ENCODE data around the gene OCA2. TPM values are rescaled to one million over a fixed set of nuclear protein-coding genes. Genes with fewer than 3 reads are reported as not detected.

Gene OCA2
- total and polyA plus RNA-seq, 12 donors, result 0.13 to 0.44 (median 0.23) TPM; not detected in 7

GRCh38 chr15:27885201-27885600 lies 213.9 kb downstream of the OCA2 start:
- H3K4me3 ChIP-seq, result no peak overlapping the region
- H3K27me3 ChIP-seq, result no peaks in the 10 kb centered on the region
- TF ChIP-seq CTCF (IDR thresholded peaks at IDR 0.05) (no peak), POLR2A (IDR thresholded peaks at IDR 0.05) (no peak)
- no peaks in the 10 kb centered on the region for H3K4me1 ChIP-seq (replicated peaks in 1 of 2)
- H3K9me3 ChIP-seq (replicated peaks in 1 of 3), result no peaks in the 10 kb centered on the region
- H3K36me3 ChIP-seq (replicated peaks in 1 of 2), result no peaks in the 10 kb centered on the region
- H3K27ac ChIP-seq, result no peak overlapping the region
- DNase-seq, result no peak
- intact Hi-C loops (cut with DNase I), result no loop called here

GRCh38 chr15:27884726-27885125 lies 214.4 kb downstream of the OCA2 start:
- Histone ChIP-seq H3K27ac (no peak overlapping the region), H3K9me3 (replicated peaks in 1 of 3) (no peaks in the 10 kb centered on the region), H3K4me3 (no peak overlapping the region), H3K36me3 (replicated peaks in 1 of 2) (no peaks in the 10 kb centered on the region), H3K4me1 (replicated peaks in 1 of 2) (no peaks in the 10 kb centered on the region), H3K27me3 (no peaks in the 10 kb centered on the region)
- intact Hi-C loops (cut with DNase I), result no loop called here
- 55 to 67% (median 63%) methylated on average over 4 of the region's 4 CpGs for WGBS, 4 donors
- TF ChIP-seq POLR2A (IDR thresholded peaks at IDR 0.05), result no peak
- TF ChIP-seq CTCF (IDR thresholded peaks at IDR 0.05), result no peak
- DNase-seq, result no peak

- Histone ChIP-seq H3K36me3 (replicated peaks in 1 of 2) (no peaks in the 10 kb centered on the region), H3K4me3 (no peak overlapping the region), H3K4me1 (replicated peaks in 1 of 2) (no peaks in the 10 kb centered on the region), H3K27ac (no peak overlapping the region), H3K27me3 (no peaks in the 10 kb centered on the region), H3K9me3 (replicated peaks in 1 of 3) (no peaks in the 10 kb centered on the region)
- intact Hi-C loops (cut with DNase I), result no loop called here
- TF ChIP-seq CTCF (IDR thresholded peaks at IDR 0.05), result no peak
- no peak for DNase-seq
- WGBS, 4 donors, result 58 to 86% (median 77%) methylated on average over 5 of the region's 5 CpGs
Measured at GRCh38 chr15:27878841-27879240, 220.3 kb downstream of the OCA2 start.

- Histone ChIP-seq H3K4me3 (no peak overlapping the region), H3K36me3 (replicated peaks in 1 of 2) (no peaks in the 10 kb centered on the region), H3K27ac (no peak overlapping the region), H3K27me3 (no peaks in the 10 kb centered on the region), H3K9me3 (replicated peaks in 1 of 3) (no peaks in the 10 kb centered on the region), H3K4me1 (replicated peaks in 1 of 2) (no peaks in the 10 kb centered on the region)
- intact Hi-C loops (cut with DNase I), result no loop called here
- no peak for TF ChIP-seq POLR2A (IDR thresholded peaks at IDR 0.05)
- TF ChIP-seq CTCF (IDR thresholded peaks at IDR 0.05), result no peak
- DNase-seq, result no peak
Measured at GRCh38 chr15:27873828-27874227, 225.3 kb downstream of the OCA2 start.
